WERI-Rb-1 (cell line): ENCODE results near the gene FAAP100.
A peak's percentile ranks its signal among the peaks of the same experiment; 100 is the strongest.

Source experiments
- DNase-seq: peaks from one replicate; pipeline ENCODE4 v3.0.0-alpha.2; 2020
- H3K27ac ChIP-seq: fragments of 250-450 bp; sonication (Bioruptor Pico); 2 replicates; pipeline ENCODE4 v1.5.1; 2020; ENCODE audit warnings: mild to moderate bottlenecking, moderate library complexity
- H3K27me3 ChIP-seq: fragments of 250-450 bp; sonication (Bioruptor Pico); 2 replicates; pipeline ENCODE4 v1.5.1; 2021; ENCODE audit warnings: mild to moderate bottlenecking, low read depth, moderate library complexity; ENCODE audit not compliant: insufficient read depth, severe bottlenecking
- H3K36me3 ChIP-seq: fragments of 250-450 bp; sonication (Bioruptor Pico); 2 replicates; pipeline ENCODE4 v1.5.1; 2020; ENCODE audit warnings: mild to moderate bottlenecking, moderate library complexity
- H3K4me3 ChIP-seq: 2 replicates; pipeline ENCODE4 v1.5.1; 2011; ENCODE audit warnings: low read depth, mild to moderate bottlenecking, control low read depth, low read length
- H3K9me3 ChIP-seq: fragments of 250-450 bp; sonication (Bioruptor Pico); 2 replicates; pipeline ENCODE4 v1.5.1; 2021; ENCODE audit warnings: mild to moderate bottlenecking, moderate library complexity; ENCODE audit not compliant: severe bottlenecking
- CTCF ChIP-seq: IDR thresholded peaks from 2 replicates; pipeline ENCODE4 v1.5.1; 2011; ENCODE audit warnings: low read depth, mild to moderate bottlenecking, control low read depth, inconsistent platforms, low read length

Gene FAAP100

DNA sequence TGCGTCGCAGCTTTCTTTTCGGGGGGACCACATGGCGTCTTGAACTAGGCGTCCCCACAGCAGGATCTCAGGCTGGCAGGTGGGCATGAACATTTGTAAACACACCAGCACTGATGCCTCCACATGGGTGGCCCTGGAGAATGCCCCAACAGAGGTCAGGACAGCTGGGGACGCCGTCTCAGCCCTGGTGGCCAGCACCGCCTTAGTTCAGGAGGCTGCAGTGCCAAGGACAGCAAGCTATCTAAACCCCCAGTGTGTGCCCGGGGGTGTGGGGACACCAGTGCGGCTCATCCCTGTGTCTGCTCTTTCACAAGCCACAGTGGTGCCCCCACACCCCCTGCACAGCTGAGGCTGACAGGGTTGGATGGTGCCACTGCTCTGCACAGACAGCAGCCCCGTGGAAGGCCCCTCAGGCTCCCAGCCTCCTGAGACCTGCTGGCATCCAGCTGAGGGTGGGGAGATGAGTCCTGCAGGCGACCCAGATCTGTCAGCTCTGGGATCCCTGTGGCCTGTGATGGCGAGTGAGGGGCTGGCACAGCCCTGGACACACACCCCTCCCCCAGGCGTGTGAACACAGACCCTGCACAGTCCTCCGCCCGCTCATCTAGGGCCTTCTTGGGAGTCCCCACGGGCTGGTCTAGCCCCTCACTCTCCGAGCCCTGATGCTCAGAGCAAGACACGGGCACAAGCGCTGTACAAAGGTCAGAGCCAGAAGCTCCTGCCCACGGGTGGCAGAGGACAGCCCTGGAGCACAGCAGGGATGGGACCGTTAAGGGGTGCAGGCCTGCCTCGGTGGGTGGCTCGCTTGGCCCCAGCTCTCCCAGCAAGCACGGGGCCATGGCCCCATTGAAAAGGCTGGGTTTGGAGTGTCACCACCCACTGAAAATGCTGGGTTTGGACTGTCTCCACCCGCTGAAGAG, 13.2 kb downstream of the FAAP100 start:
- Histone ChIP-seq H3K27me3 (no peaks in the 10 kb centered on the region), H3K9me3 (peaks cover 2% of the 10 kb centered on the region), H3K27ac (peak overlapping the region; percentile 77), H3K4me3 (no peak overlapping the region), H3K36me3 (peaks cover 54% of the 10 kb centered on the region)
- no peak for DNase-seq
- TF ChIP-seq CTCF, result no peak

- DNase-seq, result peak; percentile 95
- Histone ChIP-seq H3K27me3 (no peaks in the 10 kb centered on the region), H3K9me3 (peaks cover 2% of the 10 kb centered on the region), H3K36me3 (peaks cover 45% of the 10 kb centered on the region), H3K4me3 (no peak overlapping the region), H3K27ac (peak overlapping the region; percentile 77)
- no peak for TF ChIP-seq CTCF
Measured at GRCh38 chr17:81537856-81538555, 14.1 kb downstream of the FAAP100 start.

DNA sequence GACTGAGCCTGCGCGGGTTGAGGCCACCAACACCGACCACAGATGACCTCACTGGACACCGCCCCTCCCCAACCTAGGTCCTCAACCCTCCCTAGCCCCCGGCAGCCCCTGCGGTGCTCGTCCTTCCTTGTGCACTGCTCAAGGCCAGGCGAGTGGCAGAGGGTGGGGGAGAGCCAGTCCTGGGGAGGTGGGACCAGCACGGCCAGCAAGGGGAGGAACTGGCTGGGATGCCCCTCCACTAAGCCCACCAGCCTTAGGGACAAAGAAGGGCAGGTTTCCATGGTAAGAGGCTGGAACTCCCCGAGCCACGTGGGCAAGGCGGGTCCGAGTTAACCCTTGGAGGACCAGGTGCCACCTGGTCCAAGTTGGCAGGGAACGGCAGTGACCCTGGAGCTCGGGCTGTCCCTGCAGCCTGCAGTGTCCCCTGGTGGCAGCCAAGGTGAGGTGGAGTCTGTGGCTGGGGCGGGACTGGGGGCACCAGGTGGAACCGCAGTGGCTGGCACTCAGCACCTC, 14.8 kb downstream of the FAAP100 start:
- H3K4me3 ChIP-seq, result no peak overlapping the region
- peaks cover 2% of the 10 kb centered on the region for H3K9me3 ChIP-seq
- H3K36me3 ChIP-seq, result peaks cover 39% of the 10 kb centered on the region
- peak; percentile 85 for DNase-seq
- peak; percentile 100 for TF ChIP-seq CTCF
- no peaks in the 10 kb centered on the region for H3K27me3 ChIP-seq
- peak overlapping the region; percentile 77 for H3K27ac ChIP-seq

GRCh38 chr17:81536299-81537290, 15.6 kb downstream of the FAAP100 start:
- Histone ChIP-seq H3K4me3 (no peak overlapping the region), H3K9me3 (peaks cover 2% of the 10 kb centered on the region), H3K36me3 (peaks cover 35% of the 10 kb centered on the region), H3K27me3 (no peaks in the 10 kb centered on the region), H3K27ac (no peak overlapping the region)
- TF ChIP-seq CTCF, result no peak
- no peak for DNase-seq
